Activated T-cell treated with anti-CD3 and anti-CD28 coated beads, Interleukin-2, amount 50 U/mL, for 24 hours (primary cell): ENCODE results near the gene CD151.

ENCODE experiments used
- DNase-seq: peaks from one replicate; pipeline ENCODE4 v3.0.0-alpha.2; 2020
- H3K27ac Mint-ChIP-seq: 2 replicates; pipeline ENCODE4 v1.8.0; 2020; ENCODE audit warnings: mild to moderate bottlenecking, mixed read lengths
- H3K27me3 Mint-ChIP-seq: 2 replicates; pipeline ENCODE4 v1.8.0; 2020; ENCODE audit warnings: mixed read lengths
- H3K36me3 Mint-ChIP-seq: 2 replicates; pipeline ENCODE4 v1.8.0; 2020; ENCODE audit warnings: low read depth, mixed read lengths
- H3K4me1 Mint-ChIP-seq: 2 replicates; pipeline ENCODE4 v1.8.0; 2020; ENCODE audit warnings: low read depth, mixed read lengths
- H3K4me3 Mint-ChIP-seq: 2 replicates; pipeline ENCODE4 v1.8.0; 2020; ENCODE audit warnings: mild to moderate bottlenecking, moderate library complexity, mixed read lengths
- H3K9me3 Mint-ChIP-seq: 2 replicates; pipeline ENCODE4 v1.8.0; 2020; ENCODE audit warnings: mixed read lengths

Gene CD151

GRCh38 chr11:794013-794765 lies 38.6 kb upstream of the CD151 start:
- DNase-seq: no peak
- peak overlapping the region; percentile 93 for H3K4me3 Mint-ChIP-seq
- no peaks in the 10 kb centered on the region for H3K9me3 Mint-ChIP-seq
- peaks cover 46% of the 10 kb centered on the region for H3K36me3 Mint-ChIP-seq
- H3K27ac Mint-ChIP-seq: peak overlapping the region; percentile 33
- peaks cover 21% of the 10 kb centered on the region for H3K4me1 Mint-ChIP-seq
- H3K27me3 Mint-ChIP-seq: peaks cover 3% of the 10 kb centered on the region

- Mint-ChIP-seq H3K27ac (peak overlapping the region; percentile 61), H3K27me3 (no peaks in the 10 kb centered on the region), H3K36me3 (peaks cover 52% of the 10 kb centered on the region), H3K4me1 (peaks cover 21% of the 10 kb centered on the region), H3K4me3 (peak overlapping the region; percentile 93), H3K9me3 (no peaks in the 10 kb centered on the region)
- no peak for DNase-seq
Observed at GRCh38 chr11:794766-795633, 37.8 kb upstream of the CD151 start.

- Mint-ChIP-seq H3K36me3 (peaks cover 54% of the 10 kb centered on the region), H3K9me3 (no peaks in the 10 kb centered on the region), H3K4me1 (peaks cover 19% of the 10 kb centered on the region), H3K4me3 (peak overlapping the region; percentile 93), H3K27ac (peak overlapping the region; percentile 94), H3K27me3 (no peaks in the 10 kb centered on the region)
- DNase-seq: peak; percentile 85
Observed at GRCh38 chr11:795634-796564, 36.9 kb upstream of the CD151 start.

DNA sequence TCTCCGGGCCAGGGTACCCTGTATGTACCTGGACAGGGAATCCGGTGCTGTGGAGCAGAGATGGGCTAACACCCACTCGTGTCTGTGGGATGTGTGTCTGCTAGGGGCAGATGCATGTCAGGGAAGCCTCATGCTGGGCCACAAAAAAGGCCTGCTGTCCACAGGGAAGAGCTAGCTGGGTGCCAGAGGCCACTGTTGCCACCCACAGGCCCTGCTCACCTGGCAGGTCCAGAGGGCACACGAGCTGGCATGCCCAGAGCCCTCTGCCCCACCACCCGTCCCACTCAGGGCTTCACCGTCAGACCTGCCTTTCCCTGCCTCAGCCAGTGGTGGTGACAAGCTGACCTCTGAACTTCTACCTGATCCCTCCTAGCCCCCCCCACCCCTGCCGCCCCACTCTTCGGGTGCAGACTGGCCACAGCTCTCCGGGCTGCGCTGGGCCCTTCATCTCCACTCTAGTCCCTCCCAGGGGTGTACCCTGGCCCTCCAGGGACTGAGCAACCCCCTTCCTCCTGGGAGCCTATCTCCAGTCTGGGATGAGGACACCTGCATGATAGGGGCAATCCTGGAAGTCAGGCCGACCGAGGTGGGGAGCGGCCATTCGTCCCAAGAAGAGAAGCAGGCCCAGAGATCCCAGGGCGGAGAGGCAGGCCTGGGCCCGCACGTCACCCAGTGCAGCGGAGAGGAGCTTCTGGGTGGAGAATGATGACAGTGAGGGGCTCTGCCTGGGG lies 36.0 kb upstream of the CD151 start:
- no peaks in the 10 kb centered on the region for H3K27me3 Mint-ChIP-seq
- no peaks in the 10 kb centered on the region for H3K9me3 Mint-ChIP-seq
- peak overlapping the region; percentile 94 for H3K27ac Mint-ChIP-seq
- H3K36me3 Mint-ChIP-seq: peaks cover 56% of the 10 kb centered on the region
- H3K4me3 Mint-ChIP-seq: peak overlapping the region; percentile 93
- DNase-seq: no peak
- H3K4me1 Mint-ChIP-seq: peaks cover 19% of the 10 kb centered on the region

DNA sequence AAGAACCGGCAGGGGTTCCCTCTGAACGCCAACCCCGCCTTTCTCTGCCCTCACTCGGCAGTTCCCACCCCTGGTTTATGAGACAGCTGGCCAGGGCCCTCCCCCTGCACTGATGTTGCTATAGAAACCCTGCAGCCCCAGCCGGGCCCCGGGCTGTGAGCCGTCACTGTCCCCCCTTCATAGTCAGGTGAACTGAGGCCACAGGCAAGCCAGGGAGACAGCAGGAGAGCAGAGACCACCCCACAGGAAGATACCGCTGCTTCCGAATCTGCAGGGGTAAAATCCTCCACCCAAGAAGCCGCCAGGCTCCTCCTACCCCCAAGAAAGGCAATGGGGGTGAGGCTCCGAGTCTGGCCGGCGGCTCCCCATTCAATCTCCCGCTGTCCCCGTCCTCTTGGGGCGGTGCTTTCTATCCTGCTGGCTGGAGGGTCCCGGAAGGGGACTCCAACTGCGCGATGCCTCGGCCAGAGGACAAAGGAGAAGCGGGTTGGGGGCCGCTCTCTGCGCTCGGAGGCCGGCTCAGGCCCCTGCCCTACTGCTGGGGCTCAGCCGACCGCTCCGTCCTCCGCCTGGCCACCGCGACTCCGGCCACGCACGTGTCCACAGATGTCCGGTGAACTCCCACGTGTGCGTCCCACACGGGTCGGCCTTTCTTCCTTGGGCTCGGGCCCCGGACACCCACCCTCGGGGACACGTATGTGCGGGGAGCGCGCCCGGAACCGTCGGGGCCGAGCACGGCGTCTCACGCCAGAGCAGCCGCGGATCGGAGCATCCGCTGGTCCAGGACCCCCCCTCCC lies 35.3 kb upstream of the CD151 start:
- H3K4me1 Mint-ChIP-seq: peaks cover 19% of the 10 kb centered on the region
- peak overlapping the region; percentile 94 for H3K27ac Mint-ChIP-seq
- H3K27me3 Mint-ChIP-seq: no peaks in the 10 kb centered on the region
- peaks cover 58% of the 10 kb centered on the region for H3K36me3 Mint-ChIP-seq
- peak overlapping the region; percentile 93 for H3K4me3 Mint-ChIP-seq
- DNase-seq: peak; percentile 88
- H3K9me3 Mint-ChIP-seq: no peaks in the 10 kb centered on the region

DNA sequence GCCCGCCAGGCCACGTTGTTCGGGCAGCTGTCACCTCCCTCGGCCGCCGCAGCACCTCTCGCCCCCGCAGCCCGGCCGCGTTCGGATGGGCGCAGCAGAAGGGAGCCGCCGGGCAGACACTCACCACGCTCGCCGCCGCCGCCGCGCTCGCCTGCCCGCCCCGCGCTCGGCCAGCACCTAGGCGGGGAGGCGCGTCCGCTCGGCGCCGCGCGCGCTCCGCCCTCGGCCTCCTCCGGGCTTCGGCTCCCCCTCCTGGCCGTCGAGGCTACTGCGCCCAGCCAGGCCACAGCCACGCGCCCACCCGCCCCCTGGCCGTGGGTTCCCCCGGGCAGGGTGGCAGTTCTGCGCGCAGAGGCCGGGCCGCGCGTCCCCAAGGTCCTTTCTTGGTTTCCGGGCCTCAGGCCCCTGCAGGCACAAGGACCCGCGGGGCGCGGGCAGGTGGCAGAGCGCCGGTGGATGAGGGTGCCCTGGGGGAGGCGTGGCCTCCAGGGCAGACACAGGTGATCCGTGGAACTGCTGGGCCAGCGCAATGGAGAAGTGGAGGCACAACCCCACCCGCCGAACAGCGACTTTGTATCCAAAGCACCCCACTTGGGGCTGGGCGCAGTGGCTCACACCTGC lies 34.5 kb upstream of the CD151 start, which contains the start of gene SLC25A22:
Gene SLC25A22, minus strand, starts transcription at position 189 of the 621 bp plus-strand sequence. CDS start 3,275 bp downstream, outside the sequence.
- Mint-ChIP-seq H3K27ac (peak within 1 kb of the TSS; percentile 94), H3K4me3 (peak within 1 kb of the TSS; percentile 93), H3K36me3 (peaks cover 58% of the 10 kb centered on the region), H3K4me1 (peaks cover 19% of the 10 kb centered on the region), H3K27me3 (no peaks in the 10 kb centered on the region), H3K9me3 (no peaks in the 10 kb centered on the region)
- peak; percentile 94 for DNase-seq

DNA sequence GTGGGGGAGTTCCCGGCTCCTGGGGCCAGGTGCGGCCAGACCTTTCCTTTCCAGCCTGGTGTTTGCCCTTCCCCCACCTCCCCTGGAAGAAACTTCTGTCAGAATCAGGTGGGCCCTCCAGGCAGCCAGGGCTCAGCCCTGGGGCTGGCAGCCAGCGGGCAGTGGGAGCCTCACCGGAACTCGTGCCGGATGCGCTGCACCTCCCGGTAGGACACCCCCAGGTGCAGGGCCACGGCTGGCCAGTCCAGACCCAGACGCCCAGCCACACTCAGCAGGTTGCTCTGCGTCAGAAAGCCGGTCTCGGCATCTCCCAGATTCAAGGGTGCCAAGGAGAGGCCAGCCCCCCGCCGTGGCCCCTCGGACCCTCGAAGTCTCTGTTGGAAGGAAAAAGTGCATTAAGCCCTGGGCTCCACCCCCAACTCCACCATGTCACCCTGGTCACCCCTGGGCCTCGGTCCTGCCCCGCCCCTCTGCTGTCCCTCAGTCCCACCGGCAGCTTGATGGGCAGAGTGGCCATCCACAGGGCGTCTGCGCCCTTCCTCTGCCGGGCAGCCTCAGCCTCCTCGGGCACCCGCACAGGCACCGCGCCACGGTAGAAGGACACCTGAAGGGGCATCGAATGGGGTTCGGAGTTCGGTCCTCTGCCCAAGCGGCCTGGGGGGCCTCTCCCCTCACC lies 33.0 kb upstream of the CD151 start:
- H3K9me3 Mint-ChIP-seq: no peaks in the 10 kb centered on the region
- H3K36me3 Mint-ChIP-seq: peaks cover 47% of the 10 kb centered on the region
- DNase-seq: no peak
- no peak overlapping the region for H3K27ac Mint-ChIP-seq
- no peak overlapping the region for H3K4me3 Mint-ChIP-seq
- peaks cover 22% of the 10 kb centered on the region for H3K4me1 Mint-ChIP-seq
- no peaks in the 10 kb centered on the region for H3K27me3 Mint-ChIP-seq

- H3K36me3 Mint-ChIP-seq: peaks cover 46% of the 10 kb centered on the region
- no peak for DNase-seq
- no peak overlapping the region for H3K4me3 Mint-ChIP-seq
- no peak overlapping the region for H3K27ac Mint-ChIP-seq
- no peaks in the 10 kb centered on the region for H3K27me3 Mint-ChIP-seq
- no peaks in the 10 kb centered on the region for H3K9me3 Mint-ChIP-seq
- H3K4me1 Mint-ChIP-seq: peaks cover 18% of the 10 kb centered on the region
Observed at GRCh38 chr11:800473-800872, 32.3 kb upstream of the CD151 start.

DNA sequence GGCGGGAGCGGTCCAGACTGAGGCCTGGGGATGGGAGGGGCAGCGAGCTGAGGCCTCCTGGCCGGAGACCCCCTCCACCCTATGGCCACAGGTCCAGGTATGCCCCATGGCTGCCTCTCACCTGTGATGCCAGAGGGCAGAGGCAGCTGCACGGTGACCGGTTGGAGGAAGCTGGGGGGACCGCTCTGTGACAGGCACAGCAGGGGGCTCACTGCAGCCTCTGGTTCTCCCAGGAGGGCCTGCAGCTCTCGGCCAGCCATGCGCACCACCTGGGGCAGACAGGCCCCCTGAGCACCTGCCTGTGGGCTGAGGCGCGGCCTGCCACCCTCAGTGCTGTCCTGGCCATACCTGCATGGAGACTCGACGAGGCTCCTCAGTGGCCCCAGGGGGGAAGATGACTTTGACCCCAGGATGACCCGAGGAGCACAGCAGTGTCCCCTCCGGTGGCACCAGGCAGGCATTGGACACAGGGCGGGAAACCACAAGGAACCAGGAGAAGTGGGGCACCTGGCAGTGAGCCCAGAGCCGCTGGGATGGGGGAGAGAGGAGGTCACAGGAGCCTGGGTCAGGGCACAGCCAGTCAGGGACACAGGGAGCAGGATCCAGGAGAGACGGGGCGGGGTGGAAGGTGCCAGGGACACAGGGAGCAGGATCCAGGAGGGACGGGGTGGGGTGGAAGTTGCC lies 31.5 kb upstream of the CD151 start:
- H3K36me3 Mint-ChIP-seq: peaks cover 43% of the 10 kb centered on the region
- H3K4me1 Mint-ChIP-seq: peaks cover 20% of the 10 kb centered on the region
- H3K27ac Mint-ChIP-seq: no peak overlapping the region
- no peak overlapping the region for H3K4me3 Mint-ChIP-seq
- DNase-seq: no peak
- no peaks in the 10 kb centered on the region for H3K27me3 Mint-ChIP-seq
- no peaks in the 10 kb centered on the region for H3K9me3 Mint-ChIP-seq

GRCh38 chr11:802018-802617 lies 30.6 kb upstream of the CD151 start:
- Mint-ChIP-seq H3K36me3 (peaks cover 40% of the 10 kb centered on the region), H3K27me3 (no peaks in the 10 kb centered on the region), H3K4me1 (peaks cover 14% of the 10 kb centered on the region), H3K4me3 (no peak overlapping the region), H3K27ac (no peak overlapping the region), H3K9me3 (no peaks in the 10 kb centered on the region)
- DNase-seq: no peak

DNA sequence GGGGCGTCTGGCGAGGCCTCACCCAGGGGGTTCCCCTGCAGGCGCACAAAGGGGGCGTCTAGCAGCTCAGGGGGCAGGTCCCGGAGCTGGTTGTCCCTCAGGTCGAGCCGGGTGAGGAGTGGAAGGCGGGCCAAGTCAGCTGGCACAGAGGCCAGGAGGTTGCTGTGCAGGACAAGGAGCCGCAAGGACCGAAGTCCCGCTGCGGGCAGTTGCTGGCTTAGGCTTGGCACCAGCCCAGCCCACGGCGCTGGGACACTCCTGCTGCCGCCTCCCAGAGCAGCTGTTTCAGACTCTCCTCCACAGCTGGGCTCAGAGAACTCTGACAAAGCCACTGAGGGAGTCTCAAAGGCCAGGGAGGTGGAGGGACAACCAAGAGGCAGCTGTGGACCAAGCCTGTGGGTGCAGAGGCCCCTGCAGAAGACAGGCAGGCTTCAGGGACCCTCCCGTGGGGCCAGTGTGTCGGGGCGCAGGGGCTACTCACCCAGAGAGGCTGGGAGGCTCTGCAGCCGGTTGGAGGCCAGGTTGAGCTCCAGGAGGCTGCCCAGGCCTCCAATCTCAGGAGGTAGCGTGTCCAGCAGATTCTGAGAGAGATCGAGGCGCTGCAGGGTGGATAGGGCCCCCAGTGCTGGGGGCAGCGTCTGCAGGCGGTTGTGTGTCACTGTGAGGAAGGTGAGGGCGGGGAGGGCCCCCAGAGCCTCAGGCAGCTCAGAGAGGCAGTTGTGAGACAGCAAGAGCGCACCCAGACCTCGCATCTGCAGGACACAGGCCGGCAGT lies 29.9 kb upstream of the CD151 start:
- Mint-ChIP-seq H3K27me3 (no peaks in the 10 kb centered on the region), H3K4me3 (peak overlapping the region; percentile 84), H3K4me1 (peaks cover 18% of the 10 kb centered on the region), H3K27ac (no peak overlapping the region), H3K36me3 (peaks cover 43% of the 10 kb centered on the region), H3K9me3 (no peaks in the 10 kb centered on the region)
- DNase-seq: no peak
